ENCODE data around the gene NUTM1. TPM values are rescaled to one million over a fixed set of nuclear protein-coding genes. Genes with fewer than 3 reads are reported as not detected.

The NUTM1 gene
- total RNA-seq, 1 experiment from 2014 or later: 0.07 TPM

- Histone ChIP-seq H3K9me3 (ENCODE audit: control insufficient read depth in 1 of 2, insufficient read depth in 1 of 2, low read depth in 1 of 2, low read length in 2 of 2) (no peaks in the 10 kb centered on the region), H3K4me3 (replicated peaks in 1 of 2; ENCODE audit: low read depth in 1 of 2, low read length in 2 of 2) (no peak overlapping the region), H3K36me3 (ENCODE audit: control insufficient read depth in 1 of 2, insufficient read depth in 2 of 2, low read length in 2 of 2) (no peaks in the 10 kb centered on the region), H3K27ac (ENCODE audit: low read depth, low read length) (no peak overlapping the region), H3K9me2 (ENCODE audit: insufficient read depth) (no peaks in the 10 kb centered on the region), H3K9ac (ENCODE audit: low read length) (no peak overlapping the region), H4K20me1 (ENCODE audit: insufficient read depth) (no peaks in the 10 kb centered on the region; the same call in 1 of the 2 replicates), H3K27me3 (ENCODE audit: insufficient read depth, low read length) (no peaks in the 10 kb centered on the region), H2AFZ (ENCODE audit: low read depth, low read length, poor library complexity, severe bottlenecking) (no peak overlapping the region), H3K79me2 (ENCODE audit: insufficient read depth, low read length) (peaks cover 16% of the 10 kb centered on the region), H3K4me2 (ENCODE audit: low read length) (no peak overlapping the region), H3K4me1 (ENCODE audit: control insufficient read depth in 1 of 2, insufficient read depth in 2 of 2, low read length in 2 of 2) (peaks cover 15 to 19% of the 10 kb centered on the region in 2 experiments)
- BruUV-seq (replicated peaks): no TSS peak
- DNase-seq (ENCODE audit: low read depth, low spot score): no peak
- ChIA-PET CTCF (no interaction called here), POLR2A (no interaction called here), RAD21 (ENCODE audit: low non-redundant PET in 1 of 2, low total read pairs in 2 of 2, uncharacterized antibody in 2 of 2, unreplicated experiment in 2 of 2) (no interaction called here)
- TF ChIP-seq, protein P1, sequence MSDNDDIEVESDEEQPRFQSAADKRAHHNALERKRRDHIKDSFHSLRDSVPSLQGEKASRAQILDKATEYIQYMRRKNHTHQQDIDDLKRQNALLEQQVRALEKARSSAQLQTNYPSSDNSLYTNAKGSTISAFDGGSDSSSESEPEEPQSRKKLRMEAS (IDR thresholded peaks at IDR 0.05): no peak
- TF ChIP-seq ZFX (IDR thresholded peaks at IDR 0.05): no peak
- no peak for TF ChIP-seq CEBPB (IDR thresholded peaks at IDR 0.05; ENCODE audit: low read depth)
- no peak for TF ChIP-seq ELF1 (IDR thresholded peaks at IDR 0.05; ENCODE audit: borderline replicate concordance, low read depth)
- ATAC-seq: no peak
- intact Hi-C loops (cut with micrococcal nuclease): no loop called here
These were observed 27.0 kb downstream of the NUTM1 start for GRCh38 chr15:34370129-34370528.

DNA sequence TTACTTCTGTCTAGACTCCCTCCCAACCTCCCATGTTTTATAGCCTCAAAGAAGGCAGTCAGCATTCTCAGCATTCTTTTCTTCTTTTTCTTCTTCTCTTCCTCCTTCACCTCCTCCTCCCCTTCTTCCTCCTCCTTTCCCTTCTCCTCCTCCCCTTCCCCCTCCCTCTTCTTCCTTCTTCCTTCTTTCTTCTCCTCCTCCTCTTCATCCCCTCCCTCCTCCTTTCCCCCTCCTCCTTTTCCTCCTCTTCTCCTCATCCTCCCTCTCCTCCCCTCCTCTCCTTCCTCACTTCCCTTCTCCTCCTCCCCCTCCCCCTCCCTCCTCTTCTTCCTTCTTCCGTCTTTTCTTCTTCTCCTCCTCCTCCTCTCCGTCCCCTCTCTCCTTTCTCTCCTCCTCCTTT lies 27.5 kb downstream of the NUTM1 start:
- intact Hi-C loops (cut with micrococcal nuclease): no loop called here
- Histone ChIP-seq H3K4me2 (ENCODE audit: low read length) (no peak overlapping the region), H3K36me3 (ENCODE audit: control insufficient read depth in 1 of 2, insufficient read depth in 2 of 2, low read length in 2 of 2) (no peaks in the 10 kb centered on the region), H3K9ac (ENCODE audit: low read length) (no peak overlapping the region), H2AFZ (ENCODE audit: low read depth, low read length, poor library complexity, severe bottlenecking) (no peak overlapping the region), H3K9me2 (ENCODE audit: insufficient read depth) (no peaks in the 10 kb centered on the region), H3K9me3 (ENCODE audit: control insufficient read depth in 1 of 2, insufficient read depth in 1 of 2, low read depth in 1 of 2, low read length in 2 of 2) (no peaks in the 10 kb centered on the region), H3K79me2 (ENCODE audit: insufficient read depth, low read length) (peaks cover 11% of the 10 kb centered on the region), H3K27ac (ENCODE audit: low read depth, low read length) (no peak overlapping the region), H3K27me3 (ENCODE audit: insufficient read depth, low read length) (no peaks in the 10 kb centered on the region), H4K20me1 (ENCODE audit: insufficient read depth) (no peaks in the 10 kb centered on the region; the same call in 1 of the 2 replicates), H3K4me1 (ENCODE audit: control insufficient read depth in 1 of 2, insufficient read depth in 2 of 2, low read length in 2 of 2) (peaks cover 12 to 15% of the 10 kb centered on the region in 2 experiments), H3K4me3 (replicated peaks in 1 of 2; ENCODE audit: low read depth in 1 of 2, low read length in 2 of 2) (no peak overlapping the region)
- ChIA-PET RAD21 (ENCODE audit: low non-redundant PET in 1 of 2, low total read pairs in 2 of 2, uncharacterized antibody in 2 of 2, unreplicated experiment in 2 of 2) (no interaction called here), CTCF (no interaction called here), POLR2A (no interaction called here)
- ATAC-seq (no peak), DNase-seq (ENCODE audit: low read depth, low spot score) (no peak)
- TF ChIP-seq SP1 (IDR thresholded peaks at IDR 0.05; ENCODE audit: low read depth) (no peak), POLR2A (IDR thresholded peaks at IDR 0.05; ENCODE audit: borderline replicate concordance, extremely low read depth, insufficient read depth, insufficient read length) (no peak), EZH2 (IDR thresholded peaks at IDR 0.05) (no peak), FOSL1 (IDR thresholded peaks at IDR 0.05; ENCODE audit: low read depth) (no peak), JUND (IDR thresholded peaks at IDR 0.05) (no peak), ELF1 (IDR thresholded peaks at IDR 0.05; ENCODE audit: borderline replicate concordance, low read depth) (no peak), EGR1 (IDR thresholded peaks at IDR 0.05; ENCODE audit: low read depth) (no peak), ZBTB33 (IDR thresholded peaks at IDR 0.05; ENCODE audit: extremely low read depth, insufficient replicate concordance, low read length) (no peak), RAD21 (IDR thresholded peaks at IDR 0.05; ENCODE audit: low read depth) (no peak), SRF (IDR thresholded peaks at IDR 0.05; ENCODE audit: low read depth) (no peak)
- no TSS peak for BruUV-seq (replicated peaks)

Measured in HCT116 (cell line).